Loucy (cell line): ENCODE measurements around the gene SCG2.

Experiments
- H2AFZ ChIP-seq: fragments of 200-600 bp; sonication (generic); 2 replicates; pipeline ENCODE4 v1.6.0; 2016; ENCODE audit warnings: antibody characterized with exemption, mild to moderate bottlenecking, low read length, moderate library complexity
- H3F3A ChIP-seq: fragments of 200-600 bp; 2 replicates; pipeline ENCODE4 v1.6.0; 2016; ENCODE audit warnings: antibody characterized with exemption, low read depth, mild to moderate bottlenecking
- H3K27me3 ChIP-seq: fragments of 200-600 bp; sonication (generic); 2 replicates; pipeline ENCODE4 v1.6.1; 2014; ENCODE audit warnings: low read length, mild to moderate bottlenecking; ENCODE audit not compliant: insufficient read depth, poor library complexity, severe bottlenecking
- H3K36me3 ChIP-seq: fragments of 200-600 bp; sonication (generic); 2 replicates; pipeline ENCODE4 v1.6.1; 2016; ENCODE audit warnings: low read length; ENCODE audit not compliant: insufficient read depth
- H3K4me1 ChIP-seq: fragments of 200-600 bp; sonication (generic); 2 replicates; pipeline ENCODE4 v1.5.1; 2014; ENCODE audit warnings: low read length, mild to moderate bottlenecking; ENCODE audit not compliant: insufficient read depth, poor library complexity, severe bottlenecking
- H3K4me2 ChIP-seq: fragments of 200-600 bp; sonication (generic); 2 replicates; pipeline ENCODE4 v1.6.0; 2014; ENCODE audit warnings: antibody characterized with exemption, low read length, low read depth, mild to moderate bottlenecking; ENCODE audit not compliant: poor library complexity, severe bottlenecking
- H3K4me3 ChIP-seq: fragments of 200-600 bp; sonication (generic); 2 replicates; pipeline ENCODE4 v1.5.1; 2014; ENCODE audit warnings: low read length, mild to moderate bottlenecking, mixed read lengths; ENCODE audit not compliant: poor library complexity, severe bottlenecking
- H3K79me2 ChIP-seq: fragments of 200-600 bp; sonication (generic); 2 replicates; pipeline ENCODE4 v1.6.1; 2014; ENCODE audit warnings: low read length; ENCODE audit not compliant: insufficient read depth
- H3K9ac ChIP-seq: fragments of 200-600 bp; sonication (generic); 2 replicates; pipeline ENCODE4 v1.6.0; 2014; ENCODE audit warnings: mild to moderate bottlenecking, low read depth, low read length, moderate library complexity; ENCODE audit not compliant: poor library complexity, severe bottlenecking
- H3K9me2 ChIP-seq: fragments of 200-600 bp; sonication (generic); replicated peaks from 2 replicates; pipeline ENCODE4 v1.6.1; 2016; ENCODE audit warnings: low read depth, low read length, mixed read lengths
- H3K9me3 ChIP-seq: fragments of 200-600 bp; sonication (generic); 2 replicates; pipeline ENCODE4 v1.6.1; 2014; ENCODE audit warnings: mild to moderate bottlenecking, antibody characterized with exemption, low read length, low read depth; ENCODE audit not compliant: insufficient read depth
- H4K20me1 ChIP-seq: fragments of 200-600 bp; sonication (generic); 2 replicates; pipeline ENCODE4 v1.6.0; 2014; ENCODE audit warnings: antibody characterized with exemption, low read length, mild to moderate bottlenecking; ENCODE audit not compliant: insufficient read depth, poor library complexity, severe bottlenecking
- CTCF ChIP-seq: fragments of 200-600 bp; sonication (generic); conservative IDR thresholded peaks from 2 replicates; pipeline ENCODE4 v1.5.1; 2014; ENCODE audit warnings: mild to moderate bottlenecking, antibody characterized with exemption, low read length
- EZH2phosphoT487 ChIP-seq: fragments of 200-600 bp; IDR thresholded peaks from 2 replicates; pipeline ENCODE4 v1.6.1; 2018; ENCODE audit warnings: antibody characterized with exemption, mild to moderate bottlenecking, moderate library complexity, borderline replicate concordance

Gene SCG2

DNA sequence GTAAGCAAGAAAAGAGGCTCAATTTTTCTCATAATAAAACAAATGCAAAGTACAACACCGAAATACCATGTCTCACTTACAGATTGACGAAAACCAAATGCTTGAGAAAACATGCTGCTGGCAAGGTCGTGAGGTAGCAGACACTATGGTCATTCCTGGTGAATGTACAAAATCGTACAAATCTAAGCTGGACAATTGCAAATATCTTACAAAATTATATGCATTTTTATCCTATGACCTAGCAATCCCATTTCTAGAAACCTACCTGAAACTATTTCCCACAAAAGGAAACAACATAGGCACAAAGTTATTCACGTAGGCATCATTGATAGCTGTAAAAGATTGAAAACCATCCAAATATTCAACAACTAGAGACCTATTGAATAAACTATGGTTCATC lies 54.0 kb downstream of the SCG2 start:
- H3K36me3 ChIP-seq: no peaks in the 10 kb centered on the region
- no peak overlapping the region for H3K4me2 ChIP-seq
- peaks cover 5% of the 10 kb centered on the region for H3K4me1 ChIP-seq
- TF ChIP-seq EZH2phosphoT487: no peak
- no peak for TF ChIP-seq CTCF
- H3K9me3 ChIP-seq: no peaks in the 10 kb centered on the region
- no peaks in the 10 kb centered on the region for H4K20me1 ChIP-seq
- H2AFZ ChIP-seq: no peak overlapping the region
- H3K27me3 ChIP-seq: no peaks in the 10 kb centered on the region
- H3K9me2 ChIP-seq: no peaks in the 10 kb centered on the region
- H3K79me2 ChIP-seq: no peaks in the 10 kb centered on the region
- H3K9ac ChIP-seq: no peak overlapping the region
- no peaks in the 10 kb centered on the region for H3F3A ChIP-seq
- no peak overlapping the region for H3K4me3 ChIP-seq
